ENCODE measurements around the gene CACNA2D3. TPM values are rescaled to one million over a fixed set of nuclear protein-coding genes. Genes with fewer than 3 reads are reported as not detected.

CACNA2D3 gene
- total RNA-seq, 1 donor from 2014 or later, result not detected

- H3K27ac Mint-ChIP-seq (ENCODE audit: unreplicated experiment), result no peak overlapping the region
- H3K4me3 Mint-ChIP-seq (ENCODE audit: unreplicated experiment), result no peak overlapping the region
- H3K4me1 Mint-ChIP-seq (ENCODE audit: low read depth), result no peaks in the 10 kb centered on the region
- no peaks in the 10 kb centered on the region for H3K36me3 Mint-ChIP-seq (ENCODE audit: low read depth)
- no peak for TF ChIP-seq CTCF (IDR thresholded peaks at IDR 0.05)
- H3K27me3 Mint-ChIP-seq (ENCODE audit: low read depth), result peaks cover 3% of the 10 kb centered on the region
- H3K9me3 Mint-ChIP-seq (ENCODE audit: low read depth), result peaks cover 6% of the 10 kb centered on the region
- DNase-seq (ENCODE audit: low spot score), result no peak
Observed at GRCh38 chr3:54784021-54784420, 661.7 kb downstream of the CACNA2D3 start.

- Mint-ChIP-seq H3K4me3 (ENCODE audit: unreplicated experiment) (no peak overlapping the region), H3K36me3 (ENCODE audit: low read depth) (no peaks in the 10 kb centered on the region)
- TF ChIP-seq CTCF (IDR thresholded peaks at IDR 0.05), result no peak
Observed at GRCh38 chr3:54785976-54786375, 663.6 kb downstream of the CACNA2D3 start.

GRCh38 chr3:54790051-54790450 is 667.7 kb downstream of the CACNA2D3 start:
- Mint-ChIP-seq H3K4me3 (ENCODE audit: unreplicated experiment) (no peak overlapping the region), H3K27me3 (ENCODE audit: low read depth) (peaks cover 25% of the 10 kb centered on the region), H3K9me3 (ENCODE audit: low read depth) (peaks cover 6% of the 10 kb centered on the region), H3K27ac (ENCODE audit: unreplicated experiment) (no peak overlapping the region), H3K4me1 (ENCODE audit: low read depth) (no peaks in the 10 kb centered on the region), H3K36me3 (ENCODE audit: low read depth) (no peaks in the 10 kb centered on the region)
- DNase-seq (ENCODE audit: low spot score), result no peak
- TF ChIP-seq CTCF (IDR thresholded peaks at IDR 0.05), result no peak

More at GRCh38 chr3:54785976-54786375, 663.6 kb downstream of the CACNA2D3 start:
- peaks cover 6% of the 10 kb centered on the region for H3K9me3 Mint-ChIP-seq (ENCODE audit: low read depth)
- H3K4me1 Mint-ChIP-seq (ENCODE audit: low read depth), result no peaks in the 10 kb centered on the region
- H3K27me3 Mint-ChIP-seq (ENCODE audit: low read depth), result peaks cover 10% of the 10 kb centered on the region
- no peak for DNase-seq (ENCODE audit: low spot score)
- no peak overlapping the region for H3K27ac Mint-ChIP-seq (ENCODE audit: unreplicated experiment)

- H3K27ac Mint-ChIP-seq (ENCODE audit: unreplicated experiment), result no peak overlapping the region
- H3K27me3 Mint-ChIP-seq (ENCODE audit: low read depth), result peaks cover 27% of the 10 kb centered on the region
- H3K36me3 Mint-ChIP-seq (ENCODE audit: low read depth), result no peaks in the 10 kb centered on the region
- no peaks in the 10 kb centered on the region for H3K4me1 Mint-ChIP-seq (ENCODE audit: low read depth)
- H3K4me3 Mint-ChIP-seq (ENCODE audit: unreplicated experiment), result no peak overlapping the region
- peaks cover 10% of the 10 kb centered on the region for H3K9me3 Mint-ChIP-seq (ENCODE audit: low read depth)
- TF ChIP-seq CTCF (IDR thresholded peaks at IDR 0.05), result no peak
- DNase-seq (ENCODE audit: low spot score), result no peak
Observed at GRCh38 chr3:54791501-54792156, 669.3 kb downstream of the CACNA2D3 start.

GRCh38 chr3:54792584-54792983 is 670.2 kb downstream of the CACNA2D3 start:
- H3K9me3 Mint-ChIP-seq (ENCODE audit: low read depth), result peaks cover 5% of the 10 kb centered on the region
- H3K36me3 Mint-ChIP-seq (ENCODE audit: low read depth), result no peaks in the 10 kb centered on the region
- no peak for TF ChIP-seq CTCF (IDR thresholded peaks at IDR 0.05)
- peaks cover 28% of the 10 kb centered on the region for H3K27me3 Mint-ChIP-seq (ENCODE audit: low read depth)
- no peak overlapping the region for H3K4me3 Mint-ChIP-seq (ENCODE audit: unreplicated experiment)
- H3K4me1 Mint-ChIP-seq (ENCODE audit: low read depth), result no peaks in the 10 kb centered on the region
- no peak overlapping the region for H3K27ac Mint-ChIP-seq (ENCODE audit: unreplicated experiment)
- DNase-seq (ENCODE audit: low spot score), result no peak

All from chondrocyte (in vitro differentiated cells).